SK-N-MC (cell line): ENCODE results near the gene PAPPA2.

ENCODE experiments used
- EZH2 ChIP-seq: fragments of 200-600 bp; sonication (generic); IDR thresholded peaks from one replicate; pipeline ENCODE4 v1.6.1; 2017; ENCODE audit warnings: antibody characterized with exemption
- POLR2AphosphoS5 ChIP-seq: IDR thresholded peaks from 2 replicates; pipeline ENCODE4 v1.6.1; 2012; ENCODE audit warnings: mild to moderate bottlenecking, low read depth, low read length, borderline replicate concordance

GRCh38 chr1:176699821-176700220, 236.8 kb downstream of the PAPPA2 start:
- no peak for TF ChIP-seq POLR2AphosphoS5
- no peak for TF ChIP-seq EZH2
